GM12891 (cell line): ENCODE results near the gene RPL36A.

Source experiments
- POLR2A ChIP-seq: IDR thresholded peaks from 2 replicates; pipeline ENCODE4 v1.6.1; 2011; ENCODE audit warnings: low read depth, low read length, control low read depth
- POLR2AphosphoS5 ChIP-seq: IDR thresholded peaks from 2 replicates; pipeline ENCODE4 v1.6.1; 2011; ENCODE audit warnings: low read depth, low read length, control low read depth
- SPI1 ChIP-seq: IDR thresholded peaks from 2 replicates; pipeline ENCODE4 v1.6.1; 2011; ENCODE audit warnings: low read depth, low read length, control low read depth
- TAF1 ChIP-seq: IDR thresholded peaks from 2 replicates; pipeline ENCODE4 v1.6.1; 2011; ENCODE audit warnings: low read depth, low read length, control low read depth

DNA sequence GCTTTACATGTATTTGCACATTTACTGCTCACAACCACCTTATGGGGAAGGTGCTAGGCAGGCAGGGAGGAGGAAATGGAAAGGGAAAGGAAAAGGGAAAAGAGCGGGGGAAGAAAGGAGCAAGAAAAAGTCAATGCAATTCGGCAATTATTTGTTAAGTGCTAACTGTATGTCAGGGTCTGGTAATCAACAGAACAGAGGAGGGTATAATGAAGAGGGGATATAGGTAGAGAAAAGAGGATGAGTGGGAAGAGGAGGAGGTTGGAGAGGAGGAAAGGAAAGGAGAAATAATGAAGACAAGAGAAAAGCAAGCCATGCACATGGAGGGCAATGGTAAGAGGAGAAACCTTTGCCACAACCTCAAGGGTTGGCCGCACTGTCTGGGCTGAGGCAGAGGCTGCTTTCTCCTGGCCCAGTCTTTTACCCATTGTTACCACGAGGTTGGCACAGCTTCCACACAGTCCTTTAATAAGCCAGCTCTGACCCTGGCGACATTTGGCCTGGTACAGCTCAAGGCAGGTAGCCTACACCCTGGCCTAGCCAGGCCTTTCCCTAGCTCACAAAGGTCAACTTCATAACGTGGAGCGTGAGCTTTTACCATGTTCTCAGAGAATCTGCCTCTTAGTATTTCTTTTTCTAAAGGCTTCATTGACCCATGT lies 5.7 kb upstream of the RPL36A start:
- no peak for TF ChIP-seq POLR2A
- TF ChIP-seq POLR2AphosphoS5, result no peak
- no peak for TF ChIP-seq TAF1
- TF ChIP-seq SPI1, result no peak
